ENCODE results near the gene WDR70.

GRCh38 chr5:37641933-37642332 is 262.8 kb downstream of the WDR70 start:
- TF ChIP-seq CTCF (IDR thresholded peaks at IDR 0.05) (no peak), POLR2A (IDR thresholded peaks at IDR 0.05) (no peak)
